ENCODE data around the gene LY6G6C. TPM values are rescaled to one million over a fixed set of nuclear protein-coding genes. Genes with fewer than 3 reads are reported as not detected.
A peak's percentile ranks its signal among the peaks of the same experiment; 100 is the strongest.

LY6G6C gene
- total and polyA plus RNA-seq, 2 of the 4 experiments (the other 2 are of a cell fraction) = not detected

- ATAC-seq (ENCODE audit: low read depth) (no peak), DNase-seq (peak; percentile 66)
- Histone ChIP-seq H2BK120ac (ENCODE audit: low read depth, low read length) (no peak overlapping the region), H4K91ac (ENCODE audit: insufficient read depth, low read depth, low read length) (no peak overlapping the region), H3K4ac (ENCODE audit: low read depth, low read length) (no peak overlapping the region), H3K27ac (ENCODE audit: insufficient read depth, low read length) (no peak overlapping the region), H3K14ac (replicated peaks; ENCODE audit: low read depth, low read length) (no peak overlapping the region), H2AK5ac (ENCODE audit: low read depth, low read length) (no peak overlapping the region), H2AFZ (replicated peaks; ENCODE audit: low read length, poor library complexity) (no peak overlapping the region), H3K27me3 (ENCODE audit: control insufficient read depth, insufficient read depth, low read length) (no peaks in the 10 kb centered on the region), H2BK15ac (ENCODE audit: low read depth, low read length) (no peak overlapping the region), H2AK9ac (replicated peaks; ENCODE audit: low read depth, low read length, poor library complexity) (no peak overlapping the region), H3K4me3 (ENCODE audit: insufficient read depth, low read depth, low read length) (no peak overlapping the region), H2BK20ac (ENCODE audit: low read depth, low read length) (no peak overlapping the region), H4K20me1 (ENCODE audit: insufficient read depth, low read length) (peaks cover 3% of the 10 kb centered on the region; the same call in 1 of the 2 replicates), H3K4me2 (ENCODE audit: low read depth, low read length) (no peak overlapping the region), H3K36me3 (ENCODE audit: control insufficient read depth, insufficient read depth, low read length) (no peaks in the 10 kb centered on the region; the same call in 1 of the 2 replicates), H3K18ac (ENCODE audit: low read depth, low read length) (no peak overlapping the region), H3K4me1 (ENCODE audit: control insufficient read depth, insufficient read depth, low read length) (peaks cover 5% of the 10 kb centered on the region), H2BK5ac (ENCODE audit: low read depth, low read length, poor library complexity, severe bottlenecking) (no peak overlapping the region), H3K23ac (ENCODE audit: low read depth, low read length) (no peak overlapping the region), H4K5ac (ENCODE audit: low read depth, low read length) (no peak overlapping the region), H3K9me1 (ENCODE audit: insufficient read depth, low read length) (peaks cover 6% of the 10 kb centered on the region), H4K8ac (ENCODE audit: low read depth in 2 of 2, low read length in 2 of 2) (no peak overlapping the region), H3K9ac (ENCODE audit: low read depth, low read length) (no peak overlapping the region), H3K9me3 (ENCODE audit: control insufficient read depth, insufficient read depth, low read length) (no peaks in the 10 kb centered on the region), H3K56ac (ENCODE audit: extremely low read depth, insufficient read depth, low read length) (no peak overlapping the region), H3K79me1 (ENCODE audit: low read depth in 1 of 2, low read length in 2 of 2) (0 out of 4 replicates have a peak, but pooled peaks cover 0 to 12% of the 10 kb centered on the region in 2 experiments)
- POLR2A ChIA-PET (ENCODE audit: unreplicated experiment) = no interaction called here
- dilution Hi-C loops (cut with HindIII; ENCODE audit: low sequenced_read_pairs, unreplicated experiment) (no loop called here), intact Hi-C loops (cut with micrococcal nuclease) (no loop called here), in situ Hi-C loops (cut with MboI; ENCODE audit: low sequenced_read_pairs) (no loop called here)
- no TSS peak for BruUV-seq (replicated peaks)
- TF ChIP-seq FOS (IDR thresholded peaks at IDR 0.05; ENCODE audit: low read depth, low read length) (no peak), NFE2L2 (IDR thresholded peaks at IDR 0.05; ENCODE audit: low read depth, low read length) (no peak), SMC3 (IDR thresholded peaks at IDR 0.05; ENCODE audit: low read depth, low read length) (no peak), POLR2A (IDR thresholded peaks at IDR 0.05; ENCODE audit: low read depth, low read length) (no peak), MAFK (IDR thresholded peaks at IDR 0.05; ENCODE audit: low read depth, low read length) (no peak), RAD21 (IDR thresholded peaks at IDR 0.05; ENCODE audit: low read length) (no peak), USF2 (IDR thresholded peaks at IDR 0.05; ENCODE audit: low read depth, low read length) (no peak), CEBPB (IDR thresholded peaks at IDR 0.05; ENCODE audit: low read depth, low read length) (no peak), CHD1 (IDR thresholded peaks at IDR 0.05; ENCODE audit: low read depth, low read length) (no peak), RCOR1 (IDR thresholded peaks at IDR 0.05; ENCODE audit: insufficient replicate concordance, low read length) (no peak), CTCF (conservative IDR thresholded peaks at IDR 0.05; ENCODE audit: low read depth, low read length) (no peak), ELK1 (IDR thresholded peaks at IDR 0.05; ENCODE audit: borderline replicate concordance, low read depth, low read length) (no peak), RFX5 (IDR thresholded peaks at IDR 0.05; ENCODE audit: low read depth, low read length) (no peak), MAZ (IDR thresholded peaks at IDR 0.05; ENCODE audit: borderline replicate concordance, low read depth, low read length) (no peak), BHLHE40 (IDR thresholded peaks at IDR 0.05; ENCODE audit: low read depth, low read length) (no peak), MXI1 (IDR thresholded peaks at IDR 0.05; ENCODE audit: borderline replicate concordance, low read depth, low read length) (no peak)
- WGBS, 2 experiments (ENCODE audit: extremely low coverage in 2 of 2, insufficient read length in 1 of 2) = 60% methylated on average over 4 of the region's 7 CpGs; no CpG with 5 or more reads in 1 of the 2 experiments
- CTCF ChIA-PET = interaction anchor here (0.6 to 1.3 kb wide), 2 partner anchors 19 to 20 kb away, joined by 3 read pairs; no protein-coding TSS in a partner anchor
Measured at GRCh38 chr6:31750411-31751022, 29.0 kb upstream of the LY6G6C start.
